ENCODE measurements around the gene IFRD2. TPM values are rescaled to one million over a fixed set of nuclear protein-coding genes. Genes with fewer than 3 reads are reported as not detected.

The IFRD2 gene
- total and polyA plus RNA-seq, 3 experiments from 2014 or later, result 66.8 to 192 (median 191) TPM

DNA sequence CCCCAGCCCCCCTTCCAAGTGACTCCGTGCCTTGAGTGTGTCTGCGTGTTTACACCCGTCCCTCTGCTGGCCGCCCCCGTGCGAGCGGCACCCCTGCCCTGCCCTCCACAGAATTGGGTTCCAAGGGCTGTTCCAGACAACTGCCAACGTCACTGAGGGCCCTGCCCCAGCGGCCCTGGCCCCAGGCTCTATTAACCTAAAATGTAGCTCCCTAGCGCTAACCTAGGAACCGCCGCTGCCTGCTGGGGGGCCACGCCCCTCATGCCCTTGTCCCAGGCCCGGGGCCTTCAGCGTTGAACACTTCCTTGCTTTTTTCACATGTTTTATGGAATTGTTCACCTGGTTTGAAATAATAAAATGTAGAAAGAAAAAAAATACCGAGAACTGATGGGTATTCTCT, 33.2 kb downstream of the IFRD2 start:
- H3K9me3 ChIP-seq (ENCODE audit: low read length), result no peaks in the 10 kb centered on the region
- H3K27ac ChIP-seq (ENCODE audit: low read depth, low read length), result no peak overlapping the region
- peaks cover 29% of the 10 kb centered on the region for H3K36me3 ChIP-seq (ENCODE audit: insufficient read depth, low read length)
- Mint-ChIP-seq H3K27ac (peak overlapping the region in 3 of 8 donors; percentile 6 to 36 (median 12)), H3K27me3 (peaks cover 0 to 2% of the 10 kb centered on the region in 2 donors), H3K9me3 (no peaks in the 10 kb centered on the region), H3K4me3 (no peak overlapping the region), H3K4me1 (peaks cover 0 to 13% (median 8%) of the 10 kb centered on the region in 3 donors), H3K36me3 (peaks cover 3 to 51% (median 4%) of the 10 kb centered on the region in 3 donors)
- H3K4me1 ChIP-seq (ENCODE audit: insufficient read depth, low read length), result peaks cover 5% of the 10 kb centered on the region
- ChIA-PET POLR2A (interaction anchor here (0.6 to 2.4 kb wide), 5 partner anchors 12 to 91 kb away, joined by 3 to 13 read pairs (median 11); partner anchors contain the start of genes GNAI2 and NPRL2), CTCF (interaction anchor here (0.8 to 8.3 kb wide), 17 partner anchors 9 to 68 kb away, joined by 3 to 101 read pairs (median 4); partner anchors contain the start of gene IFRD2)
- H3K4me3 ChIP-seq (ENCODE audit: low read length), result no peak overlapping the region
- no peak for DNase-seq
- H3K27me3 ChIP-seq (ENCODE audit: insufficient read depth, low read length, poor library complexity, severe bottlenecking), result no peaks in the 10 kb centered on the region

DNA sequence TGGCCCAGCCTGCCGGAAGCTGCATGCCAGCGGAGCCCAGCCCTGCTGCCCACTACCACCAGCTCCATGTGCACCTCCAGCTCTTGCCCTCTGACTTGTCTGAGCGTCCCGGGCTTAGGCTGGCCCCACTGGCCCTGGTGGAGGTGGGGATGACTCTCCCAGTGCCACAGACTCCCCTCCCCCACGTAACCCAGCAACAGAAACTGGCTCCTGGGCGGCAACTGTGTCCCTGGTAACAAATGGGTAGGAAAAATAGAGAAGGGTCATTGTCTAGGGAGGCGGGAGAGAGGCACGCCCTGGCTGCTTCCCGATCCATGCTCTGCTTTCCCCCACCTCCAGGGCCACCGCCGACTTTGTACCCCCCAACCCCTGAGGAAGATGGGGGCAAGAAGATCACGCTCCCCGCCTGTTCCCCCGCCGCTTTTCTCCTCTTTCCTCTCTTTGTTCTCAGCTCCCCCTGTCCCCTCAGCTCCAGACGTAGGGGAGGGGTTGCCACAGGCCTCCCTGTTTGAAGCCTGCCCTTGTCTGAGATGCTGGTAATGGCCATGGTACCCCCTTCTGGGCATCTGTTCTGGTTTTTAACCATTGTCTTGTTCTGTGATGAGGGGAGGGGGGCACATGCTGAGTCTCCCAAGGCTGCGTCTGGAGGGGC, 34.1 kb downstream of the IFRD2 start:
- POLR2A ChIA-PET, result interaction anchor here (0.6 to 2.4 kb wide), 4 partner anchors 17 to 92 kb away, joined by 3 to 11 read pairs (median 8); partner anchors contain the start of genes GNAI2 and NPRL2
- peaks cover 4 to 59% (median 5%) of the 10 kb centered on the region in 3 donors for H3K36me3 Mint-ChIP-seq

DNA sequence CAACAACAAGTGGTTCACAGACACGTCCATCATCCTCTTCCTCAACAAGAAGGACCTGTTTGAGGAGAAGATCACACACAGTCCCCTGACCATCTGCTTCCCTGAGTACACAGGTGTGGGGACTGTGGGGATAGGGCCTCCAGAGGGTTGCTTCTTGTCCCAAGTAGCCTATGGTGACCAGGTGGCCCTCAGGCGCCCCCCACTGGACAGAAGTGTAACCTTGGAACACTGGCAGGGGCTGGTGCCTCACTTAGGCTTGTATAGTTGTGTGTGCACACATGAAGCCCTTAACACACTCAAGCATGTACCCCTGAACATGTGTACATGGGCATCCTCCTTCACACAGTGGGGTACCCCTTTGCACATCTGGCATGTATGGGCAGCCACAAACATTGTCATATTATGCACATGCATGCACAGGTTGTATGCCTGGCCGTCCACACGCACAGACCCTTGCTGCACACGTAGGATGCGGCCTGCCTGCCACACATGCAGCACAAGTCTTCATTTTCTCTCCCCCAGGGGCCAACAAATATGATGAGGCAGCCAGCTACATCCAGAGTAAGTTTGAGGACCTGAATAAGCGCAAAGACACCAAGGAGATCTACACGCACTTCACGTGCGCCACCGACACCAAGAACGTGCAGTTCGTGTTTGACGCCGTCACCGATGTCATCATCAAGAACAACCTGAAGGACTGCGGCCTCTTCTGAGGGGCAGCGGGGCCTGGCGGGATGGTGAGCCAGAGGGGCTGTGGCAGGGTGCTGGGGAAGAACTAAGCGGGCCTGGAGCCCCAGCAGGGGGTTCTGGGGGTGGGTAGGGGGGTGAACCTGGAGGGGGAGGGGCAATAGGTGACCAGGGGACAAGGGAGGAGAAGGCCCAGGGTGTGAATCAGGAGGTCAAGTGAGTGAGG, 35.0 kb downstream of the IFRD2 start:
- peak overlapping the region in 3 of 8 donors; percentile 15 to 84 (median 50) for H3K27ac Mint-ChIP-seq
- Histone ChIP-seq H3K4me3 (ENCODE audit: low read length) (no peak overlapping the region), H3K4me1 (ENCODE audit: insufficient read depth, low read length) (peaks cover 12% of the 10 kb centered on the region), H3K36me3 (ENCODE audit: insufficient read depth, low read length) (peaks cover 45% of the 10 kb centered on the region), H3K27ac (ENCODE audit: low read depth, low read length) (no peak overlapping the region), H3K9me3 (ENCODE audit: low read length) (no peaks in the 10 kb centered on the region), H3K27me3 (ENCODE audit: insufficient read depth, low read length, poor library complexity, severe bottlenecking) (no peaks in the 10 kb centered on the region)
- peaks cover 0 to 21% (median 12%) of the 10 kb centered on the region in 3 donors for H3K4me1 Mint-ChIP-seq
- ChIA-PET CTCF (interaction anchor here (0.9 to 8.3 kb wide), 7 partner anchors 9 to 62 kb away, joined by 3 to 101 read pairs (median 7); partner anchors contain the start of gene GNAI2), POLR2A (no interaction called here)
- DNase-seq, result no peak
- no peaks in the 10 kb centered on the region for H3K9me3 Mint-ChIP-seq
- no peak overlapping the region for H3K4me3 Mint-ChIP-seq
- peaks cover 0 to 2% of the 10 kb centered on the region in 2 donors for H3K27me3 Mint-ChIP-seq
- peaks cover 4 to 66% (median 5%) of the 10 kb centered on the region in 3 donors for H3K36me3 Mint-ChIP-seq

More for the DNA sequence above, 34.1 kb downstream of the IFRD2 start:
- Histone ChIP-seq H3K4me1 (ENCODE audit: insufficient read depth, low read length) (peaks cover 5% of the 10 kb centered on the region), H3K27ac (ENCODE audit: low read depth, low read length) (no peak overlapping the region), H3K9me3 (ENCODE audit: low read length) (no peaks in the 10 kb centered on the region), H3K27me3 (ENCODE audit: insufficient read depth, low read length, poor library complexity, severe bottlenecking) (no peaks in the 10 kb centered on the region), H3K4me3 (ENCODE audit: low read length) (no peak overlapping the region), H3K36me3 (ENCODE audit: insufficient read depth, low read length) (peaks cover 36% of the 10 kb centered on the region)
- Mint-ChIP-seq H3K27me3 (peaks cover 0 to 2% of the 10 kb centered on the region in 2 donors), H3K27ac (no peak overlapping the region), H3K4me3 (peak overlapping the region in 1 of 7 donors; percentile 70), H3K4me1 (peaks cover 0 to 21% (median 12%) of the 10 kb centered on the region in 3 donors), H3K9me3 (no peaks in the 10 kb centered on the region)
- no peak for DNase-seq
- CTCF ChIA-PET, result interaction anchor here (1.1 to 8.3 kb wide), 7 partner anchors 10 to 69 kb away, joined by 3 to 101 read pairs (median 7); partner anchors contain the start of gene GNAI2

DNA sequence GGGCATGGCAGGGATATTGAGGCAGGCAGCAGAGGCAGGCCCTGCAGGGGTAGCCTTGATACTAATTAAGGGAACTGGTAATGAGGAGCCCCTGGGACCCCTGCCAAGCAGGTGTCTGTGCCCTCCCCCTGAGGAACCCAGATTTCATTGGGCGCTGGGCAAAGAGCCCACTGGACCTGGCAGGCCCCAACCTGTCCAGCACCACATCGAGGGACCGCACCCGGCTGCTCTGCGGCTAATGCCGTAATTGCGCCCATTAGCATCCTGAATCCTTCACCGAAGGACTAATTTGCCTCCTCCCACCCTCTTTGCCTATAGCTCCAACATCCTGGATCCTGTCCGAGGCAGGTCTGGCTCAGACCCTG, 37.0 kb downstream of the IFRD2 start:
- Mint-ChIP-seq H3K27ac (peak overlapping the region in 2 of 8 donors; percentile 4 to 83), H3K27me3 (peaks cover 0 to 2% of the 10 kb centered on the region in 2 donors), H3K4me1 (peaks cover 10 to 32% (median 16%) of the 10 kb centered on the region in 3 donors), H3K36me3 (peaks cover 4 to 82% (median 5%) of the 10 kb centered on the region in 3 donors), H3K9me3 (no peaks in the 10 kb centered on the region), H3K4me3 (no peak overlapping the region)
- Histone ChIP-seq H3K4me3 (ENCODE audit: low read length) (no peak overlapping the region), H3K4me1 (ENCODE audit: insufficient read depth, low read length) (peaks cover 29% of the 10 kb centered on the region), H3K36me3 (ENCODE audit: insufficient read depth, low read length) (peaks cover 55% of the 10 kb centered on the region), H3K9me3 (ENCODE audit: low read length) (no peaks in the 10 kb centered on the region), H3K27me3 (ENCODE audit: insufficient read depth, low read length, poor library complexity, severe bottlenecking) (no peaks in the 10 kb centered on the region), H3K27ac (ENCODE audit: low read depth, low read length) (no peak overlapping the region)
- DNase-seq, result no peak
- ChIA-PET POLR2A (no interaction called here), CTCF (interaction anchor here (0.7 to 8.3 kb wide), 4 partner anchors 7 to 37 kb away, joined by 3 to 101 read pairs (median 5); no protein-coding TSS in a partner anchor)

DNA sequence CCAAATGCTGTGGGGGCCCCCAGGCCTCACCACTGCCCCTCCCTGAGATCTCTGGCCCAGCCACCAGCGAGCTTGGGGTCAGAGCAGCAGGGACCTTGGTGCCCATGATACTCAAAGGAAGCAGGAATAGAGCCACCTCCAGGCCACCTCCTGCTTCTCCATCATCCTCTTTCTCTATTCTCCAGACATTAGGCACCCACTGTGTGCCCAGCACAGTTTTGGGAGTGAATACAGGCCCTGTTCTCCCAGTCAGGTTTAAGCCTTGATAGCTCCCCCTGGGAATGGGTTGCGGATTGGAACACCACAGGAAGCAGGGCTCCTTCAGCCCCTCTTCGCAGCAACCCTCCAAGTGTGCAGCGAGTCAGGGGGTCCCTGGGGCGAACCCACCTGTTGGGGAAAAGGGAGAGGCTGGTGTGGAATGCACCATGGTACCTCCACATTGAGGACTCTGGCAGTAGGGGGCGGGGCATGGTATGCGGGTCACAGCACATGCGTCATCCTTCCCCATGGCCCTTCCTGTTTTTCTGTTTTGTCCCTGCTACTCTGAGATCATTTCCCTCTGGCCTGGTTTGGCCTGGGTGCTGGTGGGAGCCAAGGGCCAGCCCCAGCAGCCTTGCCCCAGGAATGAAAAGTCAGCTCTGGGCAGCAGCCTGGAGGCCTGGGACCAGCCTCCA, 37.5 kb downstream of the IFRD2 start:
- H3K9me3 Mint-ChIP-seq, result no peaks in the 10 kb centered on the region
- H3K27me3 Mint-ChIP-seq, result peaks cover 0 to 2% of the 10 kb centered on the region in 2 donors
- peak overlapping the region in 3 of 8 donors; percentile 4 to 72 (median 36) for H3K27ac Mint-ChIP-seq
- H3K36me3 ChIP-seq (ENCODE audit: insufficient read depth, low read length), result peaks cover 58% of the 10 kb centered on the region
- ChIA-PET POLR2A (no interaction called here), CTCF (interaction anchor here (1.3 to 8.3 kb wide), 3 partner anchors 6 to 28 kb away, joined by 3 to 101 read pairs (median 5); no protein-coding TSS in a partner anchor)
- no peak for DNase-seq
- no peaks in the 10 kb centered on the region for H3K9me3 ChIP-seq (ENCODE audit: low read length)
- peaks cover 4 to 87% (median 5%) of the 10 kb centered on the region in 3 donors for H3K36me3 Mint-ChIP-seq
- no peak overlapping the region for H3K27ac ChIP-seq (ENCODE audit: low read depth, low read length)
- no peak overlapping the region for H3K4me3 Mint-ChIP-seq
- no peak overlapping the region for H3K4me3 ChIP-seq (ENCODE audit: low read length)
- peaks cover 13 to 35% (median 20%) of the 10 kb centered on the region in 3 donors for H3K4me1 Mint-ChIP-seq
- H3K4me1 ChIP-seq (ENCODE audit: insufficient read depth, low read length), result peaks cover 32% of the 10 kb centered on the region
- H3K27me3 ChIP-seq (ENCODE audit: insufficient read depth, low read length, poor library complexity, severe bottlenecking), result no peaks in the 10 kb centered on the region

DNA sequence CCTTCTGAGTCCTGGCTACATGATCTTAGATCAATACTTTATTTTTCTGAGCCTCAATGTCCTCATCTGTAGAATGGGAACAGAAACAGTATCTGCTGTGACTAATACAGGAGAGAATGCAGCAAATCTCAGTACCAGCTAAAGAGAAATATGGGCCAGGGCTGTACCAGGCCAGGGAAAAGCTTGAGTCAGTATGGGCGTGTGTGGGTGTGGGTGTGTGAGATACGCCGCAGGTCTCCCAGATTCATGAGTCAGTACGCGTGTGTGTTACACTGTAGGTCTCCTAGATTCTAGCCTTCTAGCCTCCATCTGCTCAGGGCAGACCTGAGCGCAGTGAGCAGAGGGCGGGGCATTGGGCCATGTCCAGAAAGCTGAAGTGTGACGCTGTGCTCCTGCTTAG, 41.0 kb downstream of the IFRD2 start:
- H3K4me3 Mint-ChIP-seq, result no peak overlapping the region
- peaks cover 0 to 2% of the 10 kb centered on the region in 2 donors for H3K27me3 Mint-ChIP-seq
- peak overlapping the region; percentile 47 to 90 (median 76) for H3K27ac Mint-ChIP-seq
- peaks cover 0 to 68% (median 2%) of the 10 kb centered on the region in 3 donors for H3K36me3 Mint-ChIP-seq
- no peak overlapping the region for H3K4me3 ChIP-seq (ENCODE audit: low read length)
- peaks cover 51% of the 10 kb centered on the region for H3K36me3 ChIP-seq (ENCODE audit: insufficient read depth, low read length)
- peaks cover 63% of the 10 kb centered on the region for H3K4me1 ChIP-seq (ENCODE audit: insufficient read depth, low read length)
- DNase-seq, result no peak
- H3K27ac ChIP-seq (ENCODE audit: low read depth, low read length), result no peak overlapping the region
- POLR2A ChIA-PET, result interaction anchor here (0.7 kb wide), 1 partner anchor 18 kb away, joined by 3 read pairs; no protein-coding TSS in a partner anchor
- no peaks in the 10 kb centered on the region for H3K9me3 Mint-ChIP-seq
- no peaks in the 10 kb centered on the region for H3K27me3 ChIP-seq (ENCODE audit: insufficient read depth, low read length, poor library complexity, severe bottlenecking)
- CTCF ChIA-PET, result interaction anchor here (0.7 to 7.3 kb wide), 5 partner anchors 7 to 28 kb away, joined by 3 to 241 read pairs (median 4); partner anchors contain the start of gene GNAI2
- H3K4me1 Mint-ChIP-seq, result peaks cover 31 to 55% (median 33%) of the 10 kb centered on the region in 3 donors
- no peaks in the 10 kb centered on the region for H3K9me3 ChIP-seq (ENCODE audit: low read length)

DNA sequence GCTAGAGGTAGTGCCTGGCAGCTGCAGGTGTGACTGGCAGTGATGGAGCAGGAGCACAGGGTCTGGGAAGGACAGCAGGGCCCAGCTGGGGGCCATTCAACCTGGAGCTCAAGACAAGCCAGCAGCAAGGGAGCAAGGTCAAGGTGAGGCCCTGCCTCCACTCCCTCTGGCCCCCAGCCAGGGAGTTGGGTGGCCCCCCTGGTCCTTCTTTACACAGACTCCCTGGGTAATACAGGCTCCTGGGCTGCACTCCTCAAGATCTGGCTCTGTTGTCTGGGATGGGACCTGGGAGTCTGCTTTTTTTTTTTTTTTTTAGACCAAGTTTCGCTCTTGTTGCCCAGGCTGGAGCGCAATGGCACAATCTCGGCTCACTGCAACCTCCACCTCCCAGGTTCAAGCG, 41.7 kb downstream of the IFRD2 start:
- Histone ChIP-seq H3K9me3 (ENCODE audit: low read length) (no peaks in the 10 kb centered on the region), H3K27ac (ENCODE audit: low read depth, low read length) (peak overlapping the region; percentile 42), H3K4me1 (ENCODE audit: insufficient read depth, low read length) (peaks cover 70% of the 10 kb centered on the region), H3K27me3 (ENCODE audit: insufficient read depth, low read length, poor library complexity, severe bottlenecking) (no peaks in the 10 kb centered on the region), H3K4me3 (ENCODE audit: low read length) (no peak overlapping the region), H3K36me3 (ENCODE audit: insufficient read depth, low read length) (peaks cover 49% of the 10 kb centered on the region)
- Mint-ChIP-seq H3K4me3 (peak overlapping the region in 1 of 7 donors; percentile 49), H3K27me3 (peaks cover 0 to 2% of the 10 kb centered on the region in 2 donors), H3K9me3 (no peaks in the 10 kb centered on the region), H3K36me3 (peaks cover 0 to 66% (median 2%) of the 10 kb centered on the region in 3 donors), H3K27ac (peak overlapping the region in 5 of 8 donors; percentile 70 to 89 (median 84)), H3K4me1 (peaks cover 37 to 62% (median 40%) of the 10 kb centered on the region in 3 donors)
- POLR2A ChIA-PET, result interaction anchor here (0.5 to 0.6 kb wide), 2 partner anchors 24 to 72 kb away, joined by 3 to 4 read pairs; no protein-coding TSS in a partner anchor
- no peak for DNase-seq
- CTCF ChIA-PET, result interaction anchor here (1.1 to 7.3 kb wide), 3 partner anchors 8 to 56 kb away, joined by 5 to 241 read pairs (median 101); partner anchors contain the start of gene GNAI2

Measured in CD8-positive, alpha-beta memory T cell (primary cell).